SJCRH30 (cell line): Measurements from ENCODE around the gene CYB5R3. TPM values are rescaled to one million over a fixed set of nuclear protein-coding genes. Genes with fewer than 3 reads are reported as not detected.

Experiments used
- DNase-seq, 2 experiments: peaks; one replicate each; pipeline ENCODE4 v3.0.0-alpha.2; 2015 to 2020
- H3K27ac ChIP-seq: fragments of 250-450 bp; sonication (Bioruptor Pico); 2 replicates; pipeline ENCODE4 v1.5.1; 2020; ENCODE audit warnings: mild to moderate bottlenecking, moderate library complexity
- H3K27me3 ChIP-seq: fragments of 250-450 bp; sonication (Bioruptor Pico); 2 replicates; pipeline ENCODE4 v1.5.1; 2020; ENCODE audit warnings: mild to moderate bottlenecking, moderate library complexity
- H3K36me3 ChIP-seq: fragments of 250-450 bp; sonication (Bioruptor Pico); 2 replicates; pipeline ENCODE4 v1.5.1; 2020; ENCODE audit warnings: mild to moderate bottlenecking, moderate library complexity
- H3K4me1 ChIP-seq: fragments of 250-450 bp; sonication (Bioruptor Pico); 2 replicates; pipeline ENCODE4 v1.5.1; 2020; ENCODE audit warnings: mild to moderate bottlenecking, moderate library complexity
- H3K4me3 ChIP-seq: fragments of 250-450 bp; sonication (Bioruptor Pico); 2 replicates; pipeline ENCODE4 v1.5.1; 2020; ENCODE audit warnings: mild to moderate bottlenecking, moderate library complexity
- H3K9me3 ChIP-seq: fragments of 250-450 bp; sonication (Bioruptor Pico); replicated peaks from 2 replicates; pipeline ENCODE4 v1.5.1; 2020; ENCODE audit warnings: mild to moderate bottlenecking, moderate library complexity
- total RNA-seq: library from RNA; depleted of rRNA; stranded (reverse); fragments of >200 nt; shearing (Covaris generic); gene quantifications from 2 replicates; pipeline ENCODE4 v1.2.3, GENCODE V29; 2014

Gene CYB5R3
- total RNA-seq, 1 experiment from 2014 or later = 73.9 TPM

DNA sequence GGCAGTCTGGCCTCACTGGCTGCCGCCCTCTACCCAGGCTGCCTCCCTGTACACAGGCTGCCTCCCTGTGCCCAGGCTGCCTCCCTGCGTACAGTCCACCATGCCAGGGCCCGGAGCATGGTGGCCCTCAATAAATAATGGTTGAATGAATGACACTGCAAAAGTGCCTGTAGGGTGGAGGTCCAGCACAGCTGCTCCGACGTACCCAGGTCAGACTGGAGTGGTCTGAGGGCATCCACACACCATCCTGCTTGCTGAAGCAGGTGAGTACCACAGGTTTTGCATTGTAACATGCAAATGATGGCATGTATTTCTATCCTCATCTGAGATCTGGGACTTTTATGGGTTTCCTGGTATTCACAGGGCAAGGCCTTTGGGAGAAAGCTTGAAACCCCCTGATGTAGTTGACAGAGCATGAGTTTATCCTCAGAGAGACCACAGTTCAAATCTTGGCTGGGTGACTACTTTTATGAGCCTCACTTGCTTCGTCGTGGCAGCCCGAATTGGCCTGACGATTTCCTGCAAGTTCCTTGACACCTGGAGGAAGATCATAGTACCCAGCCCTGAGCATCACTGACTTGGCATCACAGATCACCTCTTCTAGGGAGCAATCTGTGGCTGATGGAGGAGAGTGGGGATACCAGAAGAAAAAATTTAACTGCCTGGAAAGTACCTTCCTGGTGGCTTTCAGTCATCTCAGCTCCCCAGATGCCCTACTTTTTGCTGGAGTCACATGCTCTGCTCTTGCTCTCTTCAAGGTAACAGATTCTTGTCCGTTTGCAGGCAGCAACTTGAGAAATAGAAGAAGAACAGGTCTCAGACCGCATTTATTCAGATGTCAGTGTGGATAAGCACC is 16.0 kb upstream of the CYB5R3 start:
- Histone ChIP-seq H3K36me3 (no peaks in the 10 kb centered on the region), H3K9me3 (no peaks in the 10 kb centered on the region), H3K27me3 (no peaks in the 10 kb centered on the region), H3K4me1 (no peaks in the 10 kb centered on the region), H3K4me3 (no peak overlapping the region), H3K27ac (no peak overlapping the region)
- DNase-seq = no peak

DNA sequence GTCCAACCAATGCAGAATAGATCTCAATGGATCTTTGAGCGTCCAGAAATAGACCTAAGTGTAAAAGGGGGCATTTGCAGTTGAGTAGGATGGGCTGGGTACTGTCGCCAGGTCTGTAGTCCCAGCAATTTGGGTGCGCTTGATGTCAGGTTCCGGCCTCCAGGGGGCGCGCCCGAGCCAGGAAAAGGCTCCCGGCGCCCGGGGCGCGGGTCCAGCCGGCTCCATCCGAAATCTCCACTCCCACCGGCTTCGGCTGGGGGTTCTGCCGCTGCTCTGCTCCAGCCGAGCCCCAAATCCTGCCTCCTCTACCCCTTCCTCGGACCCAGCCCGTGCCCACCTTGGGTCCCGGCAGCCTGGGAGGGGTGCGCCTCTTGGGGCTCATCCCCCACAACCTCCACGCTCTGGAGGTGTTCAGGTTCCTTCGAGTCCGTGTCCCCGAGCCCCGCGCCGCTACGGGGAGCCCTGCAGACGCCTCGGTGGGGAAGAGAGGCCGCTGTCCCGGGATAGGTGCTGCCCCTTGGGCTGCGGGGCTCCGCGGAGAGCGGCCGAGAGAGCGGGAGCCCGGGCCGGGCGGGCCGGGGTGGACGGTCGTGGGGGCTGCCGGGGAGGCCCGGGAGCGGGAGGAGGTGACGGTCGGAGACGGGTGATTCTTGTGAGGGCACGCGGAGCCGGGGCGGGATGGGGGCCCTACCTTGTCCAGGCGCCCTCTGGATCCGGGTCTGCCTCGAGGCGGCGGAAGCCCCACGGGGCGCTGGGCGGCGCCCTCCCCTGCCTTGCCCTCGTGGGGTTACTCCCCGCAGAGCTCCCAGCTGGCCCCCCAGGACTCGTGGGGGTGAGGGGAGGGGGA is 13.0 kb upstream of the CYB5R3 start:
- no peaks in the 10 kb centered on the region for H3K36me3 ChIP-seq
- H3K27ac ChIP-seq = no peak overlapping the region
- peak; percentile 83 to 92 for DNase-seq

DNA sequence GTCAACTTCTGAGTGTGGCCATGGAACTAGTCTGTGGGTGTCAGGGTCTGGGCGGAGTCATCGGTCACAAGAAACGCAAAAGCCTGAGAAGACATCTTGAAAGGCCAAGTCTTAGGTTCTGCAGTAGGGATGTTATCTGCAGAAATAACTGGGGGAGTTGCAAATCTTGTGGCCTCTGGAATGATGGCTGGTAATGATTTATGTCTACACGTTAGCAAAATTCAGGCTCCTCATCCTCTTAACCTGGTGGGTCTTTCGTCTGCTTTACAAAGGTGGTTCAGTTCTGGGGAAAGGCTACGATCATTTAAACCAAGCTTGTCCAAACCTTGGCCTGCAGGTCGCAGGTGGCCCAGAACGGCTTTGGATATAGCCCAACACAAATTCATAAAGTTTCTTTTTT is 7.4 kb upstream of the CYB5R3 start:
- Histone ChIP-seq H3K27ac (no peak overlapping the region), H3K36me3 (no peaks in the 10 kb centered on the region), H3K27me3 (0 out of 2 replicates have a peak, but pooled peaks cover 2% of the 10 kb centered on the region), H3K4me3 (no peak overlapping the region), H3K9me3 (no peaks in the 10 kb centered on the region), H3K4me1 (no peaks in the 10 kb centered on the region)
- DNase-seq = no peak

More for the DNA sequence above, 13.0 kb upstream of the CYB5R3 start:
- Histone ChIP-seq H3K4me3 (peak overlapping the region; percentile 56), H3K27me3 (0 out of 2 replicates have a peak, but pooled peaks cover 2% of the 10 kb centered on the region), H3K4me1 (no peaks in the 10 kb centered on the region), H3K9me3 (no peaks in the 10 kb centered on the region)

DNA sequence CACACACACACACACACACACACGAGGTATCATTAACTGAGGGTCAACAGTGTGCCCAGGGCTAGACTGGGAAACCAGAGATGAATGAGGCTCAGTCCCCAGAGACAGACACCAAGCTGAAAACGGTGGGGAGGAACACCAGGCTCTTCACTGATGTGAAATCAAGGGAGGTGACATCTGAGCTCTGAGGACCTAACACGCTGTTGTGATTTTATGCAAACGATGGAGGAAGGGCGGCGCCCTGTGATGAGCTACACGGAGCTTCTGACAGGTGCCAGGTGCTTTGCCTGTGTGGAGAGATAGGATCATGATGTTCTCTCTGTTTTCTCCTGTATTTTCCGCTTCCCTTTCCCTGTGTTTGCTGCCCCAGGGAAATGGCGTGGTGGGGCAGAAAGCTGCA is 6.5 kb upstream of the CYB5R3 start:
- H3K9me3 ChIP-seq = no peaks in the 10 kb centered on the region
- no peak overlapping the region for H3K27ac ChIP-seq
- H3K4me1 ChIP-seq = no peaks in the 10 kb centered on the region
- H3K4me3 ChIP-seq = no peak overlapping the region
- 0 out of 2 replicates have a peak, but pooled peaks cover 2% of the 10 kb centered on the region for H3K27me3 ChIP-seq
- DNase-seq = peak in 1 of 2 experiments; percentile 32
- no peaks in the 10 kb centered on the region for H3K36me3 ChIP-seq

DNA sequence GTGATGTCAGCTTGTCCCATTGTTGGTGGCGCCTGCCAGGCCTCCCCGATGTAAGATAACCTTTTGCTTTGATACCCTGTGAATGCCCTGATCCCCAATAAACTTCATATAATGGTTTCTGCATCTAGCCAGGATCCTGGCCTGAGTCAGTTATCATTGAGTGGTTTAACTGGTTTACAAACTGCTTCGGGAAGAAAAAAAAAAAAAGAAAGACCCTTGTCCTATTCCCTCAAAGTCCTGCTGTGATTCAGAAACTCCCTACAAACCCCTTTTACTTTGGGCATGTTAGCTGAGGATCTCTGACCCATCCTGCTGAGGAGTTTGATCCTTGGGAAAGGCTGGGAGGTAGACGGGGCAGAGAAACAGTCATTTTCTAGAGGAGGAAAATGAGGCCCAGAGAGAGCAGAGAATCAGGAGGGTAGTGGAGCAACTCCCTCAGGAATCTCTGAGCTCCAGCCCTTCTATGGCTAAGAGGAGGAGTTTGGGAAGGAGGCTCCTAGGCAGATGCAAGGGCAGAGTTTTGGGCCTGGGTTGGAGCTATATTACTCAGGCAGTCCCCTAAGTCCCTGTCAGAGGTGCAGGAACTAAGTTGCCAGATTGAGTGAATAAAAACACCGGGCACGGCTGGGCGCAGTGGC is 5.4 kb upstream of the CYB5R3 start:
- Histone ChIP-seq H3K4me1 (no peaks in the 10 kb centered on the region), H3K9me3 (no peaks in the 10 kb centered on the region), H3K4me3 (no peak overlapping the region), H3K27ac (no peak overlapping the region), H3K36me3 (no peaks in the 10 kb centered on the region), H3K27me3 (no peaks in the 10 kb centered on the region)
- DNase-seq = no peak

DNA sequence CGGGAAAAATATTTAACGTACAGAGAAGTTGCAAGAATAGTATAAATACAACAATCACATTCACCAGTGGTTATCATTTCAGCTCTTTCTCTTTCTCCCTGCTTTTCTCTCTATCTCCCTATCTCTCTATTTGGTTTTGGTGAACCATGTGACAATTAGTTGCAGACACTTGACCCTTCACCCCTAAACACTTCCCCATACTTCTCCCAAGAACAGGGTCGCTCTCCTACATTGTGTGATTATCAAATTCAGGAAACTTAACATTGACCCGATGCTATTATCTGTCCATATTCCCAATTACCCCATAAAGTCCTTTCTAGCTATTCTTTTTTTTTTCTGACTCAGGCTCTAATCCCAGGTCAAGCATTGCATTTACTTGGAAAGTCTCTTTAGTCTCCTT is 4.8 kb upstream of the CYB5R3 start:
- no peaks in the 10 kb centered on the region for H3K9me3 ChIP-seq
- H3K4me3 ChIP-seq = no peak overlapping the region
- no peaks in the 10 kb centered on the region for H3K36me3 ChIP-seq
- DNase-seq = no peak
- H3K4me1 ChIP-seq = no peaks in the 10 kb centered on the region
- no peak overlapping the region for H3K27ac ChIP-seq
- no peaks in the 10 kb centered on the region for H3K27me3 ChIP-seq

DNA sequence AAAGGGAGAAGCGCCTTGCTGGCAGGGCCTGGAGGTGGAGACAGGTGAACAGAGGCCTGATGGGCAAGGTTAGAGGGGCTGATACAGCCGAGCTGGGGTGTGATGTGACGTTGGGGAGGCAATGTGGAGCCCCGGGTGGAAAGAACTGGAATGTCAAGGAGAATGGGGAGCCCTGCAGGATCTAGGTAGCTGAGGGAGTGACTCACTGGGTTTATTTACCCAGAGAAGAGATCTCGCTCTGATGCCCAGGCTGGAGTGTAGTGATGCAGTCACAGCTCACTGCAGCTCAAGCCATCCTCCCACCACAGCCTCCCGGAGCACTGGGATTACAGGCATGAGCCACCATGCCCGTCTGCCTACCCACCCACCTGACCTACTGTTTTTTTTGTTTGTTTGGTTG is 1.9 kb upstream of the CYB5R3 start:
- Histone ChIP-seq H3K27ac (no peak overlapping the region), H3K27me3 (no peaks in the 10 kb centered on the region), H3K4me3 (no peak overlapping the region), H3K9me3 (no peaks in the 10 kb centered on the region), H3K4me1 (peaks cover 10% of the 10 kb centered on the region), H3K36me3 (no peaks in the 10 kb centered on the region)
- no peak for DNase-seq

DNA sequence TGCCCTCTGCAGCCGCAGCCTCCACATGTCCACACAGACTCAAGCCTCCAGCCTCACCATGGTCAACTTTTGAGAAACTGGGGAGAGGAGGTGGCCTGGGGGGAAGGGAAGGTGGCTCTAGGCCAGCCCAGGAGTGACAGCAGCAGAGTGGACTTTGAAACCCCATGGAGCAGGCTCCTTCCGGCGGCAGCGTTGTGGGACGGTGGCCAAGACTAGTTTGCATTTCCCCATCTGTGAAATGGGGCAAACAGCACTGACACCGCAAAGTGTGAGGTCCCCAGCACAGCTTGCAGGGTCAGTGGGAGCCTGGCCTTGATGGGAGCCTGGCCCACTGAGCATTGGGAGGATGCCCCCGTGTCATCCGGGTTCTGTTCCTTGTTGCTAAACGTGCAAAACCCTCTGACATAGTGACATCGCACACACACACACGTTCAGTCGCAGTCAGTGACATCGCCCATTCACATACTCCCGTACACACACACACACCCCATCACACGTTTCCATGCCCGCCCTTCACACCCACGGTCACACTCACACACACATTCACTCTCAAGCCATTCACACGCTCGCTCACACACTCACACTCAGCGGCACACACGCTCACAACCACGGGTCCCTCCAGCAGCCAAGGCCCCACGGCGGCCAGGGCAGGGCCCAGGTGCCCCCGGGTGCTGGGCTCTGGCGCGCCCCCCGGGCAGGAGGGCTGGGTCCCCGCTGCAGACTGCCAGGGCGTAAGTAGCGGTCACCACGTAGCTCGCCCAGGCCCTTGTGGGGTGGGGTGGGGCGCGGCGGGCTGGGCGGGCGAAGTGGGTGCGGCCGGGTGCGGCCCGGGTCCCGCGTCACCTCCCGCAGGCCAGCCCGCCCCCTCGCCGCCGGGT is 585 bp downstream of the CYB5R3 start:
- peak; percentile 53 for DNase-seq

DNA sequence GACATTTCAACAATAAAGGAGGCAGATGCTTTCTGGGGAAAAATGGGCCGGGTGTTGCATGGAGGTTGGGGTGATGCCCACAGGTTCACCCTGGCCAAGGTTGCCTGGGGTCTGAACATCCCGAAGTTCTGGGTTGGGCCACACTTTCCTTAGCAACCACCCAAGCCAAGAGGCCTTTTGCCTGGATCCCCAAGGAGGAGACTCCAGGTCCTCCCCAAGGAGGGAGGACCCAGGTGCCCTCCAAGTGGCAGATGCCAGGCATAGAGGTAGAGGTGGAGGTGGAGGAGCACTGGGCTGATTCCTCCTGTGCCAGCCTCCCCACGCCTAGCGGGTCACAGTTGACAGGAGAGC is 1.2 kb downstream of the CYB5R3 start:
- H3K9me3 ChIP-seq = no peaks in the 10 kb centered on the region
- peak overlapping the region; percentile 86 for H3K4me3 ChIP-seq
- H3K4me1 ChIP-seq = peaks cover 34% of the 10 kb centered on the region
- H3K36me3 ChIP-seq = no peaks in the 10 kb centered on the region; the same call in 1 of the 2 replicates
- H3K27ac ChIP-seq = no peak overlapping the region
- no peak for DNase-seq
- H3K27me3 ChIP-seq = no peaks in the 10 kb centered on the region

More for the DNA sequence above, 585 bp downstream of the CYB5R3 start:
- Histone ChIP-seq H3K27me3 (no peaks in the 10 kb centered on the region), H3K4me3 (peak overlapping the region; percentile 86), H3K36me3 (no peaks in the 10 kb centered on the region), H3K4me1 (peaks cover 34% of the 10 kb centered on the region), H3K9me3 (no peaks in the 10 kb centered on the region), H3K27ac (peak overlapping the region; percentile 30)

DNA sequence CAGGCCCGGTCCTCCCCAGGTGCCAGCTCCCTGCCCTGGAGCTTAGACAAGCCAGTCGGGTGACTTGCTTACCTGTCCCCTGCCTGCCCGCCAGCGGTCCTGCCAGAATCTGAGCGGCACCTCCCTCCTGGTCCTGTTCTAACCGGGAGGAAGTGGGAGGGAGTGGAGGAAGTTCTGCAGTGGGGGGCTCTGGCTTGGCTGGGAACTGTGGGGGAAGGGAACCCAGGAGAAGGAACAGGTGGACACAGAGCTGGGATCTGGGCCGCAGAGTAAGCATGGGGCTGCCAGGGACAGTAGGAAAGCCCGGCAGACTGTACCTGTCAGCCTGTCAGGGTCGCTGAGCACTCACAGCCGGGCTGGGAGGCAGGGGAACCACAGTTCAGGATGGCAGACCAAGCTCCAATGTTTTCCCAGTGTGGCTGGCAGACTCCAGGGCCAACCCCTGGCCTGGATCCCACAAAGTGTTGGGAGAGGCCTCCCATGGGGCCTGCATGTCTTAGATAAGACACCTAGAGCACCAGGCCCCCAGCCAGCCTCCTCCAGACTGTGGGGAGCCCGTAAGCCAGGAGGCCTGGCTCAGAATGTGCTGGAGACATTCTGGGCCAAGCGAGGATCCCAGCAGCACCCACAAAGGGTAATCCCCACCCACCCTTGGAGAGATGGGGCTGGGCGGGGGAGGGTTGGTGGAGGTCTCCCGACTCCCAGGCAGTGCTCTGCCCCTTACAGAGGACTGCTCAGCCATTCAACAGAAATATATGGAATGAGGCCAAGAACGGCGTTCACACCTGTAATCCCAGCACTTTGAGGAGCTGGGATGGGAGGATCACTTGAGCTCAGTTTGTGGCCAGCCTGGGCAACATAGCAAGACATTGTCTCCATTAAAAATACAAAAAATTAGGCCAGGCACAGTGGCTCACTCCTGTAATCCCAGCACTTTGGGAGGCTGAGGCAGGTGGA is 2.3 kb downstream of the CYB5R3 start:
- H3K36me3 ChIP-seq = no peaks in the 10 kb centered on the region; the same call in 1 of the 2 replicates
- H3K27me3 ChIP-seq = no peaks in the 10 kb centered on the region
- H3K4me3 ChIP-seq = no peak overlapping the region
- peaks cover 34% of the 10 kb centered on the region for H3K4me1 ChIP-seq
- no peaks in the 10 kb centered on the region for H3K9me3 ChIP-seq
- no peak overlapping the region for H3K27ac ChIP-seq
- DNase-seq = no peak

DNA sequence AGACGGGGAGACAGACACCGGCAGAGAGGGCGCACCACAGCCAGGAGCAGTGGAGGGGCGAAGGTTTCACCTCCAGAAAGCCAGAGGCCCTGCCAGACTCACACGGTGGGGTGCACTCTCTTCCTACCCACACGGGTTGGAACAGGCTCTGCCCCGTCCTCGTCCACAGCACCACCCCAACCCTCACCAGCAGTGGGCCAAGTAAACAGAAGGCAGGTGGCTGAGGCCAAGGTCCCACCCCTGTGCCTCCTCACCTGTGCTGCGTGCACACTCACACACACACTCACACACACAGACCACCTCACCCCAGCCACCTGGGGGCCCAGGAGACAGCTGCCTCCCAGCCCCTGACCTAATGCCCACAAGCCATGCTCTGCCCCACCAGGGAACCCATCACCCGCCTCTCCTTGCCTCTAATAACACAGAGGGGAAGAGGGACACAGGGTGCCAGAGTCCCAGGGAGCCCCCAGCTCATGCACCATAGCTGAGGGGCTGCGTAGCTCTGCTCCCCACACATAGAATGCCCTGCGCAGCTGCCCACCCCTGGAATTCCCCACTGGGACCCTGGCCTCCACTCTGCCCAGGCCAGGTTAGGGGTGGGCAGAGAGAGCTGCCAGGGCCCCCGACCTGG is 3.1 kb downstream of the CYB5R3 start:
- no peak overlapping the region for H3K4me3 ChIP-seq
- H3K4me1 ChIP-seq = peaks cover 34% of the 10 kb centered on the region
- no peaks in the 10 kb centered on the region for H3K27me3 ChIP-seq
- H3K36me3 ChIP-seq = no peaks in the 10 kb centered on the region; the same call in 1 of the 2 replicates
- peak; percentile 37 to 48 for DNase-seq
- H3K9me3 ChIP-seq = no peaks in the 10 kb centered on the region
- H3K27ac ChIP-seq = no peak overlapping the region

DNA sequence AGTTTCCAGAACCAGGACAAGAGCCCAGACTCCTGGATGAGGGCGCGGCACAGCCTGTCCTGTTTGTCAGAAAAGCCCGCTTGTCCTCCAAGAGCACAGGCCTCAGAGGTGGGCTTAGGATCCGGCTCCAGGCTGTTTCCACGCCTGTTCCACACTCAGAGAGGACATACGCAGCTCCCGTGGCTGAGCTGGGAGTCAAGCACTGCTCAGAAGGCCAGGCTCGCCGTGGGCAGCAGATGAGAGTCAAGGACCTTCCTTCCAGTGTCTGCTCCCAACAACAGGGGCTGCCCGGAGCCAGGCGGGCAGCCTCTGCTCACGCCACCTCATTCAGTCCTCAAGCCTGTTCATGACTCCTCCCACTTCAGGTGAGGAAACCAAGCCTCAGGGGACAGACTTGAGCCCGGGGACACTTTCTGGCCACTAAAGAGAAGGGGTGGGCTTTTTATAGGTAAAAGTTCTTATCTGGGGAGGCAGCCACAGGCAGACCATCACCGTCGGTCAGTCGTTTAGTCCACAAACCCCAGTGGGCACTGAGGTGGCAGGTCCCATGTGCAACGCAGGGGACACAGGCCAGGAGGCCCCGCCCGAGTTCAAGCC is 3.8 kb downstream of the CYB5R3 start:
- peaks cover 34% of the 10 kb centered on the region for H3K4me1 ChIP-seq
- H3K27ac ChIP-seq = peak overlapping the region; percentile 50
- no peak overlapping the region for H3K4me3 ChIP-seq
- no peaks in the 10 kb centered on the region for H3K27me3 ChIP-seq
- peak; percentile 53 to 70 for DNase-seq
- H3K9me3 ChIP-seq = no peaks in the 10 kb centered on the region
- H3K36me3 ChIP-seq = no peaks in the 10 kb centered on the region; the same call in 1 of the 2 replicates
